NCI-H1417 (cell line): ENCODE measurements around the gene MTMR4.
"Not testable (repeated sequence)": the region's sequence is repeated elsewhere in the genome, so short reads cannot be mapped to it uniquely, and the experiment has no call there.

Source experiments
- DNase-seq, 3 experiments: peaks; one replicate each; lab custom pipeline; 2025; lab: John Stamatoyannopoulos, UW

Gene MTMR4

DNA sequence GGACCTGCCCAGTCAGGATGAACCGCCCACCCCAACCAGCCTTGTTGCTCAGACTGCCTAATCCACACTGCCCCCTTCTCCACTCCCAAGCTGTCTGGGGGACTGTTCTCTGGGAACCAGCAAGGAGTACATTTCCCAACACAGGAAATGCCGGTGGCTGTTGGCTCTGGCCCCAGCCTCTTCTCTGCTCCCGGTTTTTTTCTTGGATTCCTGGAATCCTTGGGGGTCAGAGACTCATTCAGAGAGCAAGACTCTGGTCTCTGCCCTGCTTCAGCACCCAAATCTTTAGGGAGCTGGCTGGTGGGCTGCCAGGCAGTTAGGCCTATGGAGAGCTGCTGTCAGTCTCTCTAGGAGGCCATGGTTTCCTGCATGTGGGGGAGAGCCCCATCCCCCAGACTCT is 10.8 kb upstream of the MTMR4 start:
- DNase-seq: no peak

DNA sequence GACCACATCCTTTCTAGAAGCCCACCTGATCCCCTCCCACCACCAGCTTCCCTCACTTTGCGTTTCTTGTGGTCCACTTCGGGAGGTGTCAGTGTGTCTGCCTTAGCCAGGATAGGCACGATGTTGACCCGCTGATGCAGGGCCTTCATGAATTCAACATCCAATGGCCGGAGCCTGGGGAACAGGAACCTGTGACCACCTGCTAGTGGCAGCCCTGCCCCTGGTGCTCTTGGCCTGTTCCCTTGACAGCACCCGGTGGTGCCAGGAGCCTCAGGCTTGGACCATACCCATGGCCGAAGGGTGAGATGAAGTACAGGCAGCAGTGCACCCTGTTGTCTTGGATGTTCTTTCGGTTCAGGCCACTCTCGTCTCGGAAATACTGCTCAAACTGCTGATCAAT is 7.2 kb upstream of the MTMR4 start:
- no peak for DNase-seq

DNA sequence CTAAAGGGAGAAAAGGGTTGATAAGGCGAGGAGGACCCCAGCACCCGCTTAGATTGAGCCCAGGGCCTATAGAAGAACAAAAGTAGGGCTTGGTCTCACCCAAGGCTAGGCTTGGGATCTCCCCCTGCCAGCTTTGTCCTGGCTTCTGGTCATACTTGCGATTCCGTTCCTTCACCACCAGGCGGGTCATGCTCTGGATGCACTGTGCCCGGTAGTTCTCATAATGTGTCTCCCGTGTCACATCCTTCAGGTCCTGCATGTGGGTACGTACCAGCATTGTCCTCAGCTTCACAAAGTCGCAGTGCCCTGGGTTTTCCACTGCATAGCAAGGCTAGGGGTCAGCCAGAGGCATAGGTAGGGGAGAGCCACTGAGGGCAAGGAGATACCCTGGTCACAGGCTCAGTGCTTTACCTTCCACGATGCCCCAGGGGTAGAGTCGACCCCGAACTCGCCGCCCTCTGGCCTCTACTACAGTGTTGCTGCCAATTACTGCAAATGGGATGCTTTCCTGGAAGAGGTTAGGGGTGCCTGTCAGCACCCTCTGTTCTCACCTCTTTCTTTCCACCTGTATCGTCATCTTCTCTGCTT is 6.5 kb upstream of the MTMR4 start:
- peak in 1 of 3 experiments; percentile 6 for DNase-seq

DNA sequence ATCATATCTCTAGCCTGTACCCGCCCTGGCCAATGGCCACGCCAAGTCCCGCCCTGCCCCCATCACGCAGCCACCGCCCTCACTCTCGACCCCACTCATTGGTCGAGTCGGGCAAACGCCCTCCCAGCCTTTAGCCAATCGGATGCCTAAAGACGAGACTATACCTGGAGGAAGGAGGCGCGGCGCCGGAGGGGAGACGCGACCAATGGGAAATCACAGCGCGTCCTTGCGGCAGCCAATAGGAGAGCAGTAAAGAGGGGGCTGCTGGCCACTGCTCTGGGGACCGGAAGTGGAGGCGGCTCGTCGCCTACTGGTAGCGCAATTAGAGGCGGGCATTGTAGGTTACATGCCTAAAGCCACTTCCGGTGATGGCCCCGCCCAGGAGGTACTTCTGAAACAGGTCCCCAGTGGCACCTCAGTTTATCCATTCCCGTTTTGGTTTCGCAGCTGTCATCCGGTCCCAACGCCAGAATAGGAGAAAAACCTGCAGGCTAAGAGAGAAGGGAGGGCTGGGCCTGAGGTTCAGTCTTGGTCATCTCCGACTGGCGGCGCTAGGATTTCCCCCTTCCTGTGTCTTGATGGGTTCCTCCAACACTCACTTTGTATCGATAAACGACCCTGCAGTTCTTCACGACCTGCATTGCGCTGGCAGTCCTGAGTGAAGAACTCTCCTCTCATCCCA is 3.6 kb upstream of the MTMR4 start:
- DNase-seq: peak; percentile 99 to 100 (median 99)

DNA sequence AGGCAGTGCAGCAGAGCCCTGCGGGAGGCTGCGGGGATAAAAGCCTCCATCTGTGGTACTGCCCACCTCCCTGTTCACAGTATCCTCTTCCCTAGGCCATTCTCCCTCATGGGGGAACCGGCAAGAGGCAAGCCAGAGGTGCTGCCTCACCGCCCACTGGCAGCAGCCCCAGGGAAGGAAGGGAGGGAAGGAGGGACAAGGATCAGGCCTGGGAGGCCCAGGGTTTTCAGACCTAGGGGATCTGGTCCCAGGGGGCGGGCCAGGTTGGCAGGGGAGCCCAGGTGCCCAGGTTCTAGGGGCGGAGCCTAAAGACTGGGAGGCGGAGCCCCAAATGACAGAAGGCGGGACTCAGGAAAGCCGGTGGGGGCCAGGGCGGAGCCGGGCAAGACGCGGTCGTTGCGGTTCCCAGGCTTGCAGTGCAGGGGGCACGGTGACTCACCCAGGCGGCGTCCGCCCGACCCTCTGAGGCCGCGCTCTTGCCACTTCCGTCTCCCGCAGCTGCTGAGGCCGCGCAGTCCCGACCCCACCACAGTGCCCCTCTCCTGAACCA is 3.0 kb upstream of the MTMR4 start:
- DNase-seq: peak in 1 of 3 experiments; percentile 91

DNA sequence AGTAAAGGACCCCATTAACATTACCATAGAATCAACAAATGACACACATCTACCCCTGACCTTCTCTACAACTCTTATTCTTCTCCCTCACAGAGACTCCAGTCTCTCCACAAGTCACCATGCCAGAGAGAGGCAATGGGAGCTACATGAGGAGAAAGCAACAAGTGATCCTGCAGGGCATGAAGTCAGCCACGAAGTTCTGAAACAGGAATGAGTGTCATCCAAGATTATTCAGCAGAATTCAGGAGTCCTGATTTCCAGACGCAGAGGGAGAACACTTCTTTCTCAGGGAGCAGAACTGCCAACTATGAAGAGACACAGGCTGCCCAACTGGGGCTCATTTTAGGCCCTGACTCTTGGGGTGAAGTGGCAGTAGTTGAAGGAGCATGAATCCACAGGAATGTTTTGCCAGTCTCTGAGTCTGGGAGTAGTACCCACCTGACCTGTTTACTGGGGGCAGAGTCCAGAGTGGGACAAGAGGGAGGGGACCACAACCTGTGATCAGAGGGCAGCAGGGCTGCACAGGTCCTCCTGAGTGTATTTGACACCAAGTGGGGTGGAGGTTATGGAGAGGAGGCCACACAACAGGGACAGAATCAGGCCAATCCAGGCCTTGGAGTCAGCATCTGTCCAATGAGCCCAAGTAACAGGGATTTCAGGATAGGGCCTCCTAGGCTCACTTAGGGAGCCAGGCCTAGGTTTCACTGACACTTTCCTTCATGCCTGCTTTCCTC is 2.4 kb upstream of the MTMR4 start:
- no peak for DNase-seq

DNA sequence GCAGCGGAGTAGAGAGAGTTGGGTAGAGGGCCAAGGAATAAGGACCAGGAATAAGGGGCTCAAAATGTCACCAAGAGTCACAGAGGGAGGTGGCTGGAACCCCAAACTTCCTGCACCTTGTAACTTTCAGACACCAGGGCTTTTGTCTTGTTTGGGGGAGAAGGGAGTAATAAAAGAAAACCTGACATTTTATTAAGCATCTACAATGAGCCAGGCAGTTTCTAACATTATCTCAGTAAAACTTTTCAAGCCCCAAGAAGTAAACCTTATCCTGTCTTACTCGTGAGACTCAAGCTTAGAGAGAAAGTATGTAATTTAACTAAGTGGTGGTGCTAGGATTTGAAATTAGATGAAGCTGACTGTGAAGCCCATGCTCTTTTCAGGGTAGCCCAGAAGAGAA is 848 bp upstream of the MTMR4 start:
- DNase-seq: no peak

DNA sequence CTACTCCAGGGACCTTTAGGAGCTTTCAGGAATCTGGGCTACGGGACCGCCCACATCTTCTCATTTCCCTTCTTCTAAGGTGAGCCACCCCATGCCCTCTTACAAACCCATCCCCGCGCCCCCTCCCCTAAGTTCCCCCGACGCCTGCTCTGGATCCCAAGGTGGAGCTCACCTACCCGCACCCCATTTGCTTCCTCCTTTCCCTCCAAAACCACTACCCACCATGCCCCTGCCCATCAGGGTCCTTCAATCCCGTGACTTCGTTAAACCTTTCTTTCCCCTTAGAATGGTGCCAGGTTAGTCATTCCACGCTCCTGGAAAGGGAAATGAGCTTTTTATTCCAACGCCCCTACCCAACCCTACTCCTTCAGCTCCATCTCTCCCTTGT is 326 bp upstream of the MTMR4 start:
- DNase-seq: no peak

DNA sequence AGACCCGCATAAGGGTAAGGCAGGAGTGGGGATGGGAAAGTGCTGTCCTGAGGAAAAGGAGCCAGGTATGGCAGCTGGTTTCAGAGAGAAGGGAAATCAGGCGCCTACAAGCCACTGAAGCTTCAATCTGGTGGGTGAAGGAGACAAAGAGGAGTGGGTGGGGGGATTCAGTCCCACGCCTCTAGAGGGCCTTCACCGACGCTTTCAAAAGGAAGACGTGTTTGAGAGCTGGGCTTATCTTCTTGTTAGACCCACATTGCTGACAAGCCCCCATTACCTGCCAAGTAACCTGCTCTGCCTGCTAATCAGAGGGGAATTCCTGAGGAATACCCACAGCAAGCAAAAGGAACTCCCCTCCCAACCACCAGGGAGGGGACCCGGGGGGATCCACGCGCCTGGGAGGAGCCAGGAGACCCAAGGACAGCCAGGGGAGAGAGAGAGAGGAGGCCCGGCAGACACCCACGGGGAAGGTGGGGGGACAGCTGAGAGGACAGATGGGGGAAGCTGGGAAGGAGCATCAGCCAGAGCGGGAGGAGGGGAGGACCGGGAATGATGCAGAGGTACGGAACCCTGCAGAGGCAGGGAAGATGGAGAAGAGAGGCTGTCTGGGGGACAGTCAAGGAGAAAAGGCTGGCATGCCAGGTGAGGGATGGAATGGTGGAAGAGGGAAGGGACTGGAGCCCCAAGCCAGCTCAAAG is 1.0 kb downstream of the MTMR4 start:
- DNase-seq: peak in 1 of 3 experiments; percentile 50

DNA sequence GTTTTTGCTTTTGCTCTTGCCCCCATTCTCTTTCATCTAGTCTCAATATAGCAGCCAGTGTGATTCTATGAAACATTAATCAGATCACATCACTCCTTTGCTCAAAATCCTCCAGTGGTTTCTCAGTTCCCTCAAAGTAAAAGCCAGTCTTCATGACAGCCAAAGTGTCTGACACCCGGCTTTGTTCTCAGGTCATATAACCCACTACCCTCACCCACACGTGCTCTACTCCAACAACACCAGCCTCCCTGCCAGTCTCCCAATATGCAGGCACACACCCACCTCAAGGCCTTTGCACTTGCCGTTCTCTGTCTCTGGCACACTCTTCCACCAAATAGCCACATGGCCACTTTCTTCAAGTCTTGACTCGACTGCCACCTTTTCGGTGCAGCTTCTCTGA is 4.4 kb downstream of the MTMR4 start:
- no peak for DNase-seq

DNA sequence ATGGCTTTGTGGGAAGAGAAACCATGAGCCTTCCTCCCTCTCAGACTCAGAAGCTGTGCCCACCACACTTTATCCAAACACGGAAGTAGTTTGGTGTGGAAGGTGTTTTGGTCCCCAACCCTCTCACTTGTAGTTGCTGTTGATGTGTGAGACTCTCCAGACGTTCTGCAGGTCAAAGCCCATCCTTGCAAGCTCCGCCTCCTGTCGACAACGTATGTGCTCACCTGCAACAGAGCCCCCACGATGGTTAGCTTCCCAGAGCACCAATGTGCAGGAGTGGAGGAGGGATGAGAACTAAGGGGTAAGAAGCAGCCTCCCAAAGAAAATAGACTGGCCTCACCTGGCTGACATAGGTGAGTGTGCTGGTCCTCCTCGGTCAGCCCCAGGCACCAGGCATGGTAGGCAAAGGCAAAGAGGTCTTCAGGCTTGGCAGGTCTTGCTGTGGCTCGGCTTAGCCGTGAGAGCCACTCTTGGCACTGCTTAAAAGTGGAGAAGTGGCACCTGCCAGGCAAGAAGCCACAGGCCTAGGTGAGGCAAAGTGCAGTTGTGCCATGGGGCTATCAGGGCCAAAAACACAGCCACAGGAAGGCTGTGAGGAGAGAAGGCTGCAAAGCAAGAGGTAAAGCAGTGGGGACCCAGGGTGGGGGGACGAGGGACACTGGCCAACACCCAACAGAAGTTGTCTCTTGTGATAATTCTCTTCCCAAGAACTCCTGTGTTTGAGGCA is 5.9 kb downstream of the MTMR4 start:
- no peak for DNase-seq

DNA sequence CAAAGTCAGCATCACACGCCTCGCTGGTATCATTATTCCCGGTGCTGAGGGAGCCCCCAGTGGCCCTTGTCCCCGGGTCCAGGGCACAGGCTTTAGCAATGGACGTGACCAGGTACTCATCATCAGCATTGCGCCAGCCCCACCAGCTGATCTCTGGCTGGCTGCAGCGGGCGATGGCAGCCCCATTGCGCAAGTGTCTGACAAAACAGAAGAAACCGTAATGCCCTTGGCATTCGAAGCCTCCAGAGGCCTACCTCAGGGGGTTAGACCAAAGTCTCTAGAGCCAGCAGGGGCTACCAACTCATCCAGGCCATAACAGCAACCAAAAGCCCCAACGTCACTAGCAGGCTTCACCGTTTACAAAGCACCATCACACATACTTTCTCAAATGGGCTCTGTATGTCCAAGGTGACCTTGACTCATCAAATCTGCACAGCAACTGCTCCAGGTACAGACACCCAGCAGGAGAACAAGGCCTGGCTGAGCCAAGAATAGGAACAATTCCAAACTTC is 7.3 kb downstream of the MTMR4 start:
- DNase-seq: no peak

DNA sequence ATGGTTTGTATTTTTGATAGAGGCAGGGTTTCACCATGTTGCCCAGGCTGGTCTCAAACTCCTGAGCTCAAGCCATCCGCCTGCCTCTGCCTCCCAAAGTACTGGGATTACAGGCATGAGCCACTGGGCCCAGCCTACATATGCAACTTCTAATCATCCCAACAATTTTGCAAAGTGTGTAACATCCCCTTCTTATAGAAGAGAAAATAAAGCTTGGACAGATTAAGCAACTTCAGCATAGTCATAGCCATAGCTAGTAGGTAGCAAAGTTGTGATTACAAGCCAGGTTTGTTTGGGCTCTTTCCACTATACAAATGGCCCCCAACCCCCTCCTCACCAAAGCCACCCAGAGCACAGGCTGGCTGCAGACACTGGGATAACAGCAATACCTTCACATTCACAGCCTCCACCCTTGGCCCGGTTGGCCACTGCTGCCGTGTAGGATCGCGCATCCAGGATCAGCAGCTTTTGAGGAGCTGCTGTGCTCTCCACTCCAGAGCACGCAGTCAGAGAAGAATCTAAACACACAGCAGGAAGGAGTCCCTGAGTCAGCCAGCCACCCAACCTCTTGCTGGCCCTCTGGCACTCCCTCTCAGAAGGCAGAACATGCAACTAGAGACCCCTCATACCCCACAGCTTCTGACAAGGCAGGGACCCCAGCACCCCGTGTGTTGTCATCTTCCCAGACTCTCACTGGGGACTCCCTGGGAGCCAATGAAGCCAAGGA is 7.9 kb downstream of the MTMR4 start:
- no peak for DNase-seq

DNA sequence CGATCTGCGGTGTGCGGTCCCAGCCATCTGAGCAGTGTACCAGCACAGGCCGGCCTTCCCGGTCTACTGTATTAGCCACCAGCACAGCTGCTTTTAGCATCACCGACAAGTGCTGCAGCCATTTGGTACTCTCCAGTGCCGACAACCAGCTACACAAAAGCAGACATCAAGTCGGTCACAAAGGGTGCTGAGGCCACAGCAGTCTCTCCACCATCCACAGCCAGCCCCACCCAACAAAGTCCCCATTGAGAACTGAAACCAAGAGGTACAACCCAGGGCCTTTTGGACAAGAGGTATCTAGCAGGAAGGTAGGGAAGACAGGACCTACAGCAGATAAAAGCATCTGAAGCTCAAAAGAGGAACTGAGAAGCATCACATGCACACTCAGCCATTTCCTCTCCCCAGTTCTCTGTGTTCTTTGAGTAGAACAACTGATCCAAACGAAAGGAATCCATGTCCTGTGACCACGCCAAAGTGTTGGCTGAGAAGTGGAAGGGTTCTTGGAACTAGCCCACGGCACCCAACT is 9.5 kb downstream of the MTMR4 start:
- DNase-seq: no peak

DNA sequence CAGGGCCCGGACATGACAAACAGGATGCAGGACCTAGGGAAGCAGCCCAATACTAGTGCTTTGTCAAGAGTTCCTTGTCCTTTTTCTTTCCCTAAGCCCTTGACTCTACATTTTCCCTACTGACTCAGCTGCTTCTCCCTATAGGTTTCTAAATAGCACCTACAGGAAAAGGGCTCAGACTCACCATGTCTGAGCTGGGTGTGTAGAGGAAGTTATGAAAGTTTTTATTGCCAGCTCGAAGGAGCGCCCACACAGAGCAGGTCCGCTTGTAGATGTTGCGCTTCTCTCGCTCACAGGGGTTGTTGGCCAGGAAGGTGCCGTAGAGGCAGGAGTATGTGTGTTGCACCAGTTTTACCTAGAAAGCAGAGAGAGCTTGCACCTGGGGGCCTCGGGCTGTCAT is 10.6 kb downstream of the MTMR4 start:
- no peak for DNase-seq

DNA sequence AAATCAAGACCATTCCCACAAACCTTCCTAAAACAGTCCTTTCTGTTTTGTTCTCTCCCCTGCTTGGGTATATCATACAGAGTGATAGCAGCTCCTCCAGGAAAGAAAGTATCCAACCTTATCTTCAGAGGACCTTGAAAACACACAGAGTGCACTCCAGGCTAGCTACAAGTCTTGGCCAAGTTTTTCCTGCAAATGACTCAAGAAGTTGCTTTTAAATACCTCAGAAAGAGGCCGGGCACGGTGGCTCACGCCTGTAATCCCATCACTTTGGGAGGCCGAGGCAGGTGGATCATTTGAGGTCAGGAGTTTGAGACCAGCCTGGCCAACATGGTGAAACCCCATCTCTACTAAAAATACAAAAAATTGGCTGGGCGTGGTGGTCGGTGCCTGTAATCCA is 11.3 kb downstream of the MTMR4 start:
- DNase-seq: not testable (repeated sequence)

DNA sequence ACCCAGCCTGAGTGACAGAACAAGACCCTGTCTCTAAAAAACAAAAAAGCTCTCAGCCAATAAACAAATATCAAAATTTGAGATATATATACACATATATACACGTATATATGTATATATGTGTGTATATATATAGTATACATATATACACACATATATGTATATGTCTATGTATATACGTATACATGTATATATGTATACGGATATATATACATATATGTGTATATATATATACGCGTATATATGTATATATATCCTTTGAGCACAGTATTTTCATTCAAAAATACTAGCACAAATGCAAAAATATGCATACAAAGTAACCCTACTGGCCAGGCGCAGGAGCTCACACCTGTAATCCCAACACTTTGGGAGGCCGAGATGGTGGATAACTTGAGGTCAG is 13.0 kb downstream of the MTMR4 start:
- no peak for DNase-seq

DNA sequence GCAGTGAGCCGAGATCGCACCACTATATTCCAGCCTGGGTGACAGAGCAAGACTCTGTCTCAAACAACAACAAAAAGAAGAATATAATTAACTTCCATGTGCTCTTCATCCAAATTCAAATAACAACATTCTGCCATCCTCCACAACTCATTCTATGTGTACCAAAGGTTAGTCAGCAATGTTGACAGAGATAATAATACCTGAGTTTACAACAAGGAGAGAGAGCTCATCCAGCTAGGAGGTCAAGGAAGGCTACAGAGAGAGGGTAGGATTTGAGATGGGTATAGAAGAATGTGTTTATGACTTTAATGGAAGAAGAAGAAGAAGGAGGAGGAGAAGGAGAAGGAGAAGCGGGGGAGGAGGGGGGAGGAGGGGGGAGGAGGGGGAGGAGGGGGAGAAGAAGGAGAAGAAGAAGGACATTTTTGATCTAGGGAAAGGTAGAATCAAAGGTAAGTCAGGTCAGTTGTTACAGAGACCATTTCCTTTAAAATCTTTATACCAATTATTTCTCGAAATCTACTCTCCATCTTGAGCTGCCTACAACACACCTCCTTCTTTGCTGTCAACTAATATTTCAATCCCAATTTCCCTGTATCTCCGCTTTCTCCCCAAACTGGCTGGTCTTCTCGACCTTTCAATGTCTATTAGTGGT is 16.1 kb downstream of the MTMR4 start:
- DNase-seq: no peak

DNA sequence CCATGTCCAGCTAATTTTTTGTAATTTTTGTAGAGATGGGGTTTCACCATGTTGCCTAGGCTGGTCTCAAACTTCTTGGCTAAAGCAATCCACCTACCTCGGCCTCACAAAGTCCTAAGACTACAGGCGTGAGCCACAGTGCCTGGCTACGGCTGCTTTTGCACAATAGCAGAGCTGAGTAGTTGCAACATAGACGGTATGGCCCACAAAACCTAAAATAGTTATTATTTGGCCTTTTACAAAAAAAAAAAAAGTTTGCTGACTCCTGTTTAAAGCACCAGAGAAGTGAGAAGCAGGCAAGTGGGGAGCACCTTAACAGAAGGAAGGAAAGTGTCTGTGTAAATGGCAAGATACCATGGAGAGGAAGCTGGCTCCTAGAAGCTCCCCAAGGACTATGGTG is 20.9 kb downstream of the MTMR4 start:
- DNase-seq: no peak
